Neural crest cell (in vitro differentiated cells): ENCODE data around the gene AURKAIP1. TPM values are rescaled to one million over a fixed set of nuclear protein-coding genes. Genes with fewer than 3 reads are reported as not detected.
"Not testable (repeated sequence)": the region's sequence is repeated elsewhere in the genome, so short reads cannot be mapped to it uniquely, and the experiment has no call there.

Experiments used
- DNase-seq: peaks from one replicate; pipeline ENCODE4 v3.0.0; 2021; ENCODE audit warnings: low read depth, mixed read lengths, low spot score
- H3K27ac Mint-ChIP-seq: one replicate; pipeline ENCODE4 v1.8.0; 2021; ENCODE audit warnings: mild to moderate bottlenecking, mixed read lengths; ENCODE audit not compliant: unreplicated experiment
- H3K27me3 Mint-ChIP-seq: 2 replicates; pipeline ENCODE4 v1.8.0; 2021; ENCODE audit warnings: low read depth, mild to moderate bottlenecking, mixed read lengths
- H3K36me3 Mint-ChIP-seq: 2 replicates; pipeline ENCODE4 v1.8.0; 2021; ENCODE audit warnings: low read depth, mild to moderate bottlenecking, mixed read lengths
- H3K4me1 Mint-ChIP-seq: 2 replicates; pipeline ENCODE4 v1.8.0; 2021; ENCODE audit warnings: mixed read lengths
- H3K4me3 Mint-ChIP-seq: one replicate; pipeline ENCODE4 v1.8.0; 2021; ENCODE audit warnings: mild to moderate bottlenecking, mixed read lengths
- H3K9me3 Mint-ChIP-seq: 2 replicates; pipeline ENCODE4 v1.8.0; 2021; ENCODE audit warnings: mixed read lengths
- total RNA-seq: library from RNA; stranded (reverse); gene quantifications from 2 replicates; pipeline ENCODE4 v1.2.1, GENCODE V29; 2021
- TF ChIP-seq, protein P1 (sequence below): fragments of 200-600 bp; sonication (generic); conservative IDR thresholded peaks from 2 replicates; pipeline ENCODE4 v1.5.0; 2021; ENCODE audit warnings: antibody characterized with exemption, mild to moderate bottlenecking

The AURKAIP1 gene
- total RNA-seq, 1 donor from 2014 or later: 128 TPM

DNA sequence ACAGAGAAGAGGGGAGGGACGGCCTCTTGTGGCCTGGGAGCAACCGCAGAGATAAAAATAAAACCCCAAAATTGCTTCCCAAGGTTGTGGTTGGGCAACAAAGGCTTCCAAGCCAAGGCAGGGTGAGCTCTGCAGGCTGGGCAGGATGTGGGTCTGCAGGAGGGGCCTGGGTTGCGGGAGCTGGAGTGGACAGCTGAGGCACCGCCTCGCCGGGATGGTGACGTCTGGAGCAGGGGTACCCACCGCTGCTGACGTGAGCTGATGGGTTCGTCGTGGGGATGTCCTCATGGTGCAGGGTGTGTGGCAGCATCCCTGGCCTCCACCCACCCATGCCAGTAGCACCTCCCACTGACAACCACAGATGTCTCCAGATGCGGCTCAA, 3.7 kb downstream of the AURKAIP1 start:
- H3K36me3 Mint-ChIP-seq: no peaks in the 10 kb centered on the region
- no peak for DNase-seq
- peaks cover 9% of the 10 kb centered on the region for H3K4me1 Mint-ChIP-seq
- H3K27me3 Mint-ChIP-seq: no peaks in the 10 kb centered on the region
- H3K27ac Mint-ChIP-seq: no peak overlapping the region
- no peak overlapping the region for H3K4me3 Mint-ChIP-seq
- TF ChIP-seq, protein P1, sequence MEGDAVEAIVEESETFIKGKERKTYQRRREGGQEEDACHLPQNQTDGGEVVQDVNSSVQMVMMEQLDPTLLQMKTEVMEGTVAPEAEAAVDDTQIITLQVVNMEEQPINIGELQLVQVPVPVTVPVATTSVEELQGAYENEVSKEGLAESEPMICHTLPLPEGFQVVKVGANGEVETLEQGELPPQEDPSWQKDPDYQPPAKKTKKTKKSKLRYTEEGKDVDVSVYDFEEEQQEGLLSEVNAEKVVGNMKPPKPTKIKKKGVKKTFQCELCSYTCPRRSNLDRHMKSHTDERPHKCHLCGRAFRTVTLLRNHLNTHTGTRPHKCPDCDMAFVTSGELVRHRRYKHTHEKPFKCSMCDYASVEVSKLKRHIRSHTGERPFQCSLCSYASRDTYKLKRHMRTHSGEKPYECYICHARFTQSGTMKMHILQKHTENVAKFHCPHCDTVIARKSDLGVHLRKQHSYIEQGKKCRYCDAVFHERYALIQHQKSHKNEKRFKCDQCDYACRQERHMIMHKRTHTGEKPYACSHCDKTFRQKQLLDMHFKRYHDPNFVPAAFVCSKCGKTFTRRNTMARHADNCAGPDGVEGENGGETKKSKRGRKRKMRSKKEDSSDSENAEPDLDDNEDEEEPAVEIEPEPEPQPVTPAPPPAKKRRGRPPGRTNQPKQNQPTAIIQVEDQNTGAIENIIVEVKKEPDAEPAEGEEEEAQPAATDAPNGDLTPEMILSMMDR: no peak
- H3K9me3 Mint-ChIP-seq: no peaks in the 10 kb centered on the region

GRCh38 chr1:1370771-1371300, 4.2 kb downstream of the AURKAIP1 start:
- Mint-ChIP-seq H3K36me3 (no peaks in the 10 kb centered on the region), H3K4me3 (no peak overlapping the region), H3K27ac (no peak overlapping the region), H3K4me1 (peaks cover 9% of the 10 kb centered on the region), H3K27me3 (no peaks in the 10 kb centered on the region), H3K9me3 (no peaks in the 10 kb centered on the region)
- TF ChIP-seq, protein P1: no peak
- no peak for DNase-seq

DNA sequence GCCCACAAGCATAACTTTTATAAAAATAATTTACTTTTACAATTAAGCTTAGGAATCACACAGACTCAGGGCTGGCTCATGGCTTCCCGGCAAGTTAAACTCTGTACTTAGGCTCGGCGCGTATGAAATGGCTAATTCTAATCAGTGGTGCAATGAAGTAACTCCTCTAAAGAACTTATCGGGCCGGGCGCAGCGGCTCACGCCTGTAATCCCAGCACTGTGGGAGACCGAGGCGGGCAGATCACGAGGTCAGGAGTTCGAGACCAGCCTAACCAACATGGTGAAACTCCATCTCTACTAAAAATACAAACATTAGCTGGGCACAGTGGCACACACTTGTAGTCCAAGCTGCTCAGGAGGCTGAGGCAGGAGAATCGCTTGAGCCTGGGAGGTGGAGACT, 4.9 kb downstream of the AURKAIP1 start:
- not testable (repeated sequence) for H3K9me3 Mint-ChIP-seq, H3K27ac Mint-ChIP-seq, H3K36me3 Mint-ChIP-seq, DNase-seq, H3K27me3 Mint-ChIP-seq, H3K4me1 Mint-ChIP-seq
- peak overlapping the region; percentile 76 for H3K4me3 Mint-ChIP-seq

DNA sequence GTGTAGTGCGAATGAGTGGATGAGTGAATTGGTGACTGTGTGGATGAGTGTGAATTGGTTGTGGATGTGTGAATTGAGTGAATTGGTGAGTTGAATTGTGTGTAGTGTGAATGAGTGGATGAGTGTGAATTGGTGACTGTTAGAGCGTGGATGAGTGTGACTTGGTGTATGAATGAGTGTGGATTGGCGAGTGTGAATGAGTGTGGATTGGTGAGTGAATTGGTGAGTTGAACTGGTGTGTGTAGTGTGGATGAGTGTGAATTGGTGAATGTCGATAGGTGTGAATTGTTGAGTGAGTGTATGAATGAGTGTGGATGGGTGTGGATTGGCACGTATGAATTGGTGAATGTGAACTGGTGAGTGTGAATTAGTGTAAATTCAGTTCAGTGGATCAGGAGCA, 7.7 kb downstream of the AURKAIP1 start:
- H3K36me3 Mint-ChIP-seq: no peaks in the 10 kb centered on the region
- no peak for DNase-seq
- TF ChIP-seq, protein P1: no peak
- H3K4me1 Mint-ChIP-seq: peaks cover under 1% of the 10 kb centered on the region
- no peak overlapping the region for H3K27ac Mint-ChIP-seq
- H3K4me3 Mint-ChIP-seq: no peak overlapping the region
- no peaks in the 10 kb centered on the region for H3K27me3 Mint-ChIP-seq
- H3K9me3 Mint-ChIP-seq: no peaks in the 10 kb centered on the region

DNA sequence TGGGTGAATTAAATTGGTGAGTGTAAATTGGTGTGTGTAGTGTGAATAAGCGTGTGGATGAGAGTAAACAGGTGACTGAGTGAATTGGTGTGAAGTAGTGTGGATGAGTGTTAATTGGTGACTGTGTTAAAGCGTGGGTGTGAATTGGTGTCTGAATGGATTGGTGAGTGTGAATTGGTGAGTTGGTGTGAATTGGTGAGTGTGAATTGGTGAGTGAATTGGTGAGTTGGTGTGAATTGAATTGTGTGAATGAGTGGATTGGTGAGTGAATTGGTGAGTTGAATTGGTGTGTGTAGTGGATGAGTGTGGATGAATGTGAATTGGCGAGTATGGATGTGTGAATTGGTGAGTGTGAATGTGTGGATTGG, 8.3 kb downstream of the AURKAIP1 start:
- Mint-ChIP-seq H3K27ac (no peak overlapping the region), H3K4me3 (no peak overlapping the region), H3K27me3 (peaks cover 5% of the 10 kb centered on the region), H3K36me3 (no peaks in the 10 kb centered on the region), H3K9me3 (no peaks in the 10 kb centered on the region), H3K4me1 (peaks cover 7% of the 10 kb centered on the region)
- DNase-seq: no peak
- TF ChIP-seq, protein P1: no peak

GRCh38 chr1:1365875-1366698, 8.9 kb downstream of the AURKAIP1 start:
- Mint-ChIP-seq H3K4me1 (peaks cover 8% of the 10 kb centered on the region), H3K4me3 (no peak overlapping the region), H3K36me3 (no peaks in the 10 kb centered on the region), H3K27me3 (peaks cover 5% of the 10 kb centered on the region), H3K27ac (no peak overlapping the region), H3K9me3 (no peaks in the 10 kb centered on the region)
- TF ChIP-seq, protein P1: no peak
- no peak for DNase-seq
